ENCODE measurements around the gene CDK5RAP1. TPM values are rescaled to one million over a fixed set of nuclear protein-coding genes. Genes with fewer than 3 reads are reported as not detected.
A peak's percentile ranks its signal among the peaks of the same experiment; 100 is the strongest.
"Not testable (repeated sequence)": the region's sequence is repeated elsewhere in the genome, so short reads cannot be mapped to it uniquely, and the experiment has no call there.

Gene CDK5RAP1, protein sequence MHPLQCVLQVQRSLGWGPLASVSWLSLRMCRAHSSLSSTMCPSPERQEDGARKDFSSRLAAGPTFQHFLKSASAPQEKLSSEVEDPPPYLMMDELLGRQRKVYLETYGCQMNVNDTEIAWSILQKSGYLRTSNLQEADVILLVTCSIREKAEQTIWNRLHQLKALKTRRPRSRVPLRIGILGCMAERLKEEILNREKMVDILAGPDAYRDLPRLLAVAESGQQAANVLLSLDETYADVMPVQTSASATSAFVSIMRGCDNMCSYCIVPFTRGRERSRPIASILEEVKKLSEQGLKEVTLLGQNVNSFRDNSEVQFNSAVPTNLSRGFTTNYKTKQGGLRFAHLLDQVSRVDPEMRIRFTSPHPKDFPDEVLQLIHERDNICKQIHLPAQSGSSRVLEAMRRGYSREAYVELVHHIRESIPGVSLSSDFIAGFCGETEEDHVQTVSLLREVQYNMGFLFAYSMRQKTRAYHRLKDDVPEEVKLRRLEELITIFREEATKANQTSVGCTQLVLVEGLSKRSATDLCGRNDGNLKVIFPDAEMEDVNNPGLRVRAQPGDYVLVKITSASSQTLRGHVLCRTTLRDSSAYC
- total RNA-seq: 24.9 TPM

DNA sequence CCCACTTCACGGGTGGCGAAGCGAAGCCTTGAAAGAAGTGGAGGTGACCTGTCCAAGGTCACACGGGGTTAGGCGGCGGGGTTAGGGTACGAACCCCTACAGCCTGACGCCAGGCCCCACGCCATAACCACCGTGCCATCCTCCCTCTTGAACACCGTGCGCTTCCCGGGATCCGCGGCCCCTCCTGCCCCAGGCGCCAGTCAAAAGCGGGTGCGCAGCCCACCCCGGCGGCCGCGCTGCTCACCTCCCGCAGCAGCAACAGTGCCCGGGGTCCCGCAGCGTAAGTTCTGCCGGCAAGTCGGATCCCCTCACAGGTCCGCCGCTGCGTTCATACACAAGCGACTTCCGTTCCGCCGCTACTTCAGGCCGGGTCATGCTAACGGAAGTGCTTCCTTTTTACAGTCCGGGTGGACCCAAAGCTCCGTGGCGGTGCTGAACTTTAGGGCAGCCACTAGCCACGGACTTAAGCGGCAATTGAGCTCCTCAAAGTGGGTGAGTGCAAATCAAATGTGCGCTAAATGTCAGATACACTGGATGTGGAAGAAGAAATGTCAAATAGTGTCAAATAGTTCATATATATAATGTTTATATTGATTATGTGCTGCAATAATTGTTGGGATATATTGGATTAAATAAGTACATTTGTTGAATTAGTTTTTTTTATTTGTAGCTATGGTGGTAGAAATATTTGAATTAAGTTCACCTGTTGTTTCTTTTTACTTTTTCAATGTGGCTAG, at the start of gene CDK5RAP1:
CDK5RAP1 (minus strand) TSS at position 336 of the 737 bp plus-strand sequence. CDS start 4,455 bp downstream, outside the sequence.
- DNase-seq (ENCODE audit: low spot score): peak; percentile 88

GRCh38 chr20:33450867-33451266, 49.5 kb upstream of the CDK5RAP1 start:
- DNase-seq (ENCODE audit: low spot score): no peak

DNA sequence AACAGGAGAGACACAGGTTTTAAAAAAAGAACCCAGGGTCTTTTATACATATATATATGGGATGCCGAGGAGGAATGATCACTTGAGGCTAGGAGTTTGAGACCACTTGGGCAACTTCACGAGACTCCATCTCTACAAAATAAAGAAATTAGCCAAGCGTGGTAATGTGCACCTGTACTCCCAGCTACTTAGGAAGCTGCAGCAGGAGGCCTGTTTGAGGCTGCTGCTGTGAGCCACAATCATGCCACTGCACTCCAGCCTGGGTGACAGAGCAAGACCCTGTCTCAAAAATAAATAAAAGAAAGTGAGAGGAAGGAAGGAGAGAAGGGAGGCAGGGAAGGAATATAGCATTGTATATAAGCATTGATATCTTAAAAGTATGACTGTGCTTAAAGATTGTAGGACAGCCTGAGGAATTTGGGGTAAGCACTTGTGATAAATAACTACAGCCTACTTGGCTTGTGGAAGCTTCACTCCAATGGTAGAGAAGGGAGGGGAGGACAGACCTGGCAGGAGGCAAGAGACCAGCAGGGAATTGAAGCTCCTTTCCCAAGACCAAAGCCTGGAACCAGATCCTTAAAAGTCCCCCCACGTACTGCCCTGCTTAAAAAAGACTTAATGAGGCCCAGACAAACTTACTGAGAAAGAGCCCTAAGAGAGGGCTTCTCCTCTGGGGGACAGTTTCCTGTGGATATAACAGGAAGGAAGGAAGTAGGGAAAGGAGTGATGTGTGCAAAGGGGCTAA, 44.7 kb upstream of the CDK5RAP1 start:
- DNase-seq (ENCODE audit: low spot score): no peak

DNA sequence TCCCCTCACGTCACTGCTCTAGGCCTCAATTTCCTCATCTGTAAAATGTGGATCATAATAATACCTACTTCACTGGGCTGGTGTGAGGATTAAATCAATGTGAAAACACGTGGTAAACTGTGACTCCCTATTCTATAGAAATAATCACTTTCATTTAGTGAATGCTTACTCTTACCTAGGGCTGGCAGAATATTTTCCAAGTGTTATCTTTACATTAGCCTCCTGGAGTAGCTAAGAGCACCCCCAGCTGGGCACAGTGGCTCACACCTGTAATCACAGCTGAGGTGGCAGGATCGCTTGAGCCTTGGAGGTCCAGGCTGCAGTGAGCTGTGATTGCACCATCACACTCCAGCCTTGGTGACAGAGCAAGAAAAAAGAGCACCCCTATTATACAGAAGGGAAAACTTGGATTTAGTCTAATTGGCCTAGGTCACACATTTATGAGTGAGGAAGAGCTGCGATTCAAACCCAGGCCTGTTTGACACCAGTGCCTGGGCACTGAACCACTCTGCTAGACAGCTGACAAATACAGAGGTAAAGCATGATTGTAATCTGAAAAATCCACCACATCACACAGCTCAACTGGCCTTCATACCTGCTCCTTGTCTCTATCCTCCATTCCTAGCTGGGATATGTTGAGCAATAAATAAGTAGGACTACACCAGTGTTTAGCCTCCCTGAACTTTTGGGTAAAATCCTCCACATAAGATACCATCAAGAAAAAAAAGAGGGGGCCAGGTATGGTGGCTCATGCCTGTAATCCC, 43.7 kb upstream of the CDK5RAP1 start:
- DNase-seq (ENCODE audit: low spot score): no peak

GRCh38 chr20:33443512-33444239, 42.4 kb upstream of the CDK5RAP1 start, which contains the start of gene SNTA1:
TSS of gene SNTA1 (minus strand) at chr20:33443763. CDS start at chr20:33443620, 143 bp downstream.
- peak; percentile 91 for DNase-seq (ENCODE audit: low spot score)

DNA sequence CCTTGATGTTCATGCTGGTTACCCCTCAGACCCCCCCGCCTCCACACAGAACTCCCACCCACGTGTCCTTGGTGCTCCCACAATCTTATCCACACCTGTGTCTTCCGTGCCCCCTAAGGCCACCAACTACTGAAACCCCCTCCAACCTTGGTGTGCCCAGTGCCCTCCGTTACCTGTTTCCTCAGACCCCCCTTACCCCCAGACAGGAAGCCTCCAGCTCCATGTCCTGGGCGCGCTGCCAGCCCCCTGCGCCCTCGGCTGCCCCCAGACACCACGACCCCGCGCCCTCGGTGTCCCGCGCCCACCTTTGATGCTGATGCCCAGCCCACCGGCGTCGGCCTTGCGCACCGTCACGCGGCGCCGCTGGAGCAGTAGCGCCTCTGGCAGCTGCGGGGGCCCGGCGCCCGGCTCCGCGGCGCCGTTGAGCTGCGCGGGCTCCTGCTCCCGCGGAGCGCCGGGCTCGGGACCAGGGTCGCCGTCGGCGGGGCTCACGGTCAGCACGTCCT, 41.7 kb upstream of the CDK5RAP1 start:
- DNase-seq (ENCODE audit: low spot score): no peak

GRCh38 chr20:33442136-33443005, 41.1 kb upstream of the CDK5RAP1 start:
- DNase-seq (ENCODE audit: low spot score): no peak

GRCh38 chr20:33441142-33441955, 40.0 kb upstream of the CDK5RAP1 start:
- no peak for DNase-seq (ENCODE audit: low spot score)

- not testable (repeated sequence) for DNase-seq (ENCODE audit: low spot score)
Measured at GRCh38 chr20:33440562-33440961, 39.2 kb upstream of the CDK5RAP1 start.

- no peak for DNase-seq (ENCODE audit: low spot score)
Measured at GRCh38 chr20:33438481-33438880, 37.2 kb upstream of the CDK5RAP1 start.

GRCh38 chr20:33437141-33437911, 36.0 kb upstream of the CDK5RAP1 start:
- no peak for DNase-seq (ENCODE audit: low spot score)

DNA sequence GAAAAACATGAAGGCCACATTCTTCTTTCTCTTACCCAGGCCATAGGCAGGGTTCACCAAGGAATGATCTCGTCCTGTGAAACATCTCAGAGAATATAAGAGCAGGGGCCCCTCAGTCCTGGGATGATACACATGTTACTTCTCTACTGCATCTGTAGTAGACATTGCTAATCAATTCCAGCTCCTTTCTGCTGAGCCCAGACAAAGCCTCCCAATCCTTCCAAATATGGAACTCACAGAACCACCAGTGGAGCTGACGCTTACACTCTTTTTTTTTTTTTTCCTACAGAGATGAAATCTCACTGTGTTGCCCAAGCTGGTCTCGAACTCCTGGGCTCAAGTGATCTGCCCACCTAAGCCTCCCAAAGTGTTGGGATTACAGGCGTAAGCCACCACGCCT, 33.1 kb upstream of the CDK5RAP1 start:
- DNase-seq (ENCODE audit: low spot score): no peak

GRCh38 chr20:33433465-33434234, 32.3 kb upstream of the CDK5RAP1 start:
- no peak for DNase-seq (ENCODE audit: low spot score)

DNA sequence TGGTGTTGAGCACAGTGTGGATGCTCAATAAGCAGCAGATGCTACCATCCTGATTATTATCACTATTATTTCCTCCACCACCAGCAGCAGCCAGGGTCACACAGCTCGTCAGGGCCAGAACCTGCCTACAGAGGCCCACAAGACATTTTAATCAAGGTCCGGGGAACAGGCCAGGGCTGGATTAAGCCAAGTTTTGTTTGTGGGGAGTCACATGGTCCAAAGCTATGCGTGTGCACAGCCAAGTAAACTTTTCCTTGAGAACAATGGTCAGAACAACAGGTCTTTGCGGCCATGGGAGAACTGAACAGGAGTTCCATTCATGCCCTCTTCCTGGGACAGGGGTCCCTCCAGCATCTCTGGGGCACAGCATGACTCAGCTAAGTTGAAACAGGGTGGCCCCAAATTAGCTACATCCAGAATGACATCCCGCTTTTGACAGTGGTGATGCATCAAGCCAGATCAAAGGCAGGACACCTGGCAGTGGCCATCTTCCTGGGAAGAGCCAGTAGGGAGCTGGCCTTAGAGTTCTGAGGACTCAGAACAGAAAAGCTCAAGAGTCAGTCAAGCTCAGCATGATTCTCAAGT, 30.6 kb upstream of the CDK5RAP1 start:
- DNase-seq (ENCODE audit: low spot score): no peak

DNA sequence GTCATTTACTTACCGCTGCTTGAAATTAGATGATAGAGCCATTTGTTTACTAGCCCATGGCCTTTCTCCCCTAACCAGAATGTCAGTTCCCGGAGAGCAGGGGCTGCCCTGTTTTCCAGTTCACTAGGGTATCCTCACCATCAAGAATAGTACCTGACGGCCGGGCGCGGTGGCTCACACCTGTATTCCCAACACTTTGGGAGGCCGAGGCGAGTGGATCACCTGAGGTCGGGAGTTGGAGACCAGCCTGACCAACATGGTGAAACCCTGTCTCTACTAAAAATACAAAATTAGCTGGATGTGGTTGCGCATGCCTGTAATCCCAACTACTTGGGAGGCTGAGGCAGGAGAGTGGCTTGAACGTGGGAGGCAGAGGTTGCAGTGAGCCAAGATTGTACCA, 22.6 kb upstream of the CDK5RAP1 start:
- DNase-seq (ENCODE audit: low spot score): not testable (repeated sequence)

DNA sequence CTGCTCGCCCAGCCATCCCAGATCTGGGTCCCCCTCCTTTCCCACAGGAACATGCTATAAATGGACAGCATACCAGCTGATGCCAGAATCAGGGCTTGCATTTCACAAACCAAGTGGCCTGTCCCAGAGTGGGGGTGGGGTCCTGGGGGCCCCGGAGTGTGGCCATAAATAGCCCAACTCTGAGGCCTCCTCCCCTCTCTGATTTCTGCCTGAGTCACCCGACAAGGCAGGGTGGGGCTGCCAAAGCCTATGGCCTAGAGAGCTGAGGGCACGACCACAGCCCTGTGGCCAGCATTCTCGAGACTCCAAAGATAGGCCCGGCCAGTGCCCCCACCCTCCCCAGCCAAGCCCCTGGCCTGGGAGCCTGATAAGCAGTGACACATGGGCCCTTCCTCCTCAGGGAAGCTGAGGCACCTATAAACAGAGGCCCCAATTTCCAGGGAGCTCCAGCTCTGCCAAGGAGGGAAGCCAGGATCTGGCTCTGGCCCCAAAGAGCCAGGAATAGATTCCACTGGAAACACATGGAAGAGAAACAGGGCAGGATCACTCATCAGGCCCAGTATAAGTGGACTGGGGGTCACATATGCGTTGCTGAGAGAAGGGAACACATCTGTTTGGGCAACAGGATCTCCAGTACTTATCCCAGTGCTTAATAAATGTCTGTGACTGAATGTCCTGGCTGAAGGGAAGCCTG, 22.0 kb upstream of the CDK5RAP1 start:
- DNase-seq (ENCODE audit: low spot score): peak; percentile 59
